GM12864 (cell line): Measurements from ENCODE around the gene AGFG2.
A peak's percentile ranks its signal among the peaks of the same experiment; 100 is the strongest.
"Not testable (repeated sequence)": the region's sequence is repeated elsewhere in the genome, so short reads cannot be mapped to it uniquely, and the experiment has no call there.

Experiments used
- DNase-seq: peaks from one replicate; pipeline ENCODE4 v3.0.0-alpha.2; 2011; ENCODE audit warnings: low read depth
- H3K4me3 ChIP-seq: 2 replicates; pipeline ENCODE4 v1.5.1; 2011; ENCODE audit warnings: mild to moderate bottlenecking, low read depth, low read length, control low read depth
- TF ChIP-seq, protein P1 (sequence below): IDR thresholded peaks from 2 replicates; pipeline ENCODE4 v1.5.1; 2011; ENCODE audit warnings: low read depth, mild to moderate bottlenecking, moderate library complexity, low read length, control low read depth, inconsistent platforms; ENCODE audit errors: missing control alignments

The AGFG2 gene

DNA sequence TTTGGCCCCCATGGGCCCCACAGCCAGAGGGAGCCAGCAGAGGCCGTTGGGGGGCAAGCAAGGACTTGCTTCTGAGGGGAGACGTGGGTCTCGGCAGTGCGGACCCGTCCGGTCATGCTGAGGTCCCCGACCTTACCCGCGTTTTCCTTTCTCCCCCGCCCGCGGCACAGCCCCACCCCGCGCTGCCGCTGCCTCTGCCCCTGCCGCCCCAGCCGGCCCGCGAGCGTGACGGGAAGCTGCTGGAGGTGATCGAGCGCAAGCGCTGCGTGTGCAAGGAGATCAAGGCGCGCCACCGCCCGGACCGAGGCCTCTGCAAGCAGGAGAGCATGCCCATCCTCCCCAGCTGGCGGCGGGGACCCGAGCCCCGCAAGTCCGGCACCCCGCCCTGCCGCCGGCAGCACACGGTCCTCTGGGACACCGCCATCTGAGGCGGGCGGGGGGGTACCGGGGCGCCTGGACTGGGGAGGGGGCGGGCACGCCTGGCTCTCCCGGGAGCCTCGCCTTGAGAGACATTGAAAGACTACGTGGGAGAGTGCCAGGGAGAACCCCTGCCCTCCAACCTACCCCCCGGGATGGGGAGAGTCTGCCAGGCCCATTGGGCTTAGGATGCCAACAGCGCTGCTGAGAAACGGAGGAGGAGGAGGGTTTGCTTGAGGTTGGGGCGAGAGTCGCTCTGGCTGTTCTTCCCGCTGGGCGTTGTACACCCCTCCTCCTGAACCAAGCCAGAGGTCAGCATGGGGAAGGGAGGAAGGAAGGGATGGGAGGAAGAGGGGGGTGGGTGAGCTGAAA lies 45.3 kb upstream of the AGFG2 start:
- TF ChIP-seq, protein P1, sequence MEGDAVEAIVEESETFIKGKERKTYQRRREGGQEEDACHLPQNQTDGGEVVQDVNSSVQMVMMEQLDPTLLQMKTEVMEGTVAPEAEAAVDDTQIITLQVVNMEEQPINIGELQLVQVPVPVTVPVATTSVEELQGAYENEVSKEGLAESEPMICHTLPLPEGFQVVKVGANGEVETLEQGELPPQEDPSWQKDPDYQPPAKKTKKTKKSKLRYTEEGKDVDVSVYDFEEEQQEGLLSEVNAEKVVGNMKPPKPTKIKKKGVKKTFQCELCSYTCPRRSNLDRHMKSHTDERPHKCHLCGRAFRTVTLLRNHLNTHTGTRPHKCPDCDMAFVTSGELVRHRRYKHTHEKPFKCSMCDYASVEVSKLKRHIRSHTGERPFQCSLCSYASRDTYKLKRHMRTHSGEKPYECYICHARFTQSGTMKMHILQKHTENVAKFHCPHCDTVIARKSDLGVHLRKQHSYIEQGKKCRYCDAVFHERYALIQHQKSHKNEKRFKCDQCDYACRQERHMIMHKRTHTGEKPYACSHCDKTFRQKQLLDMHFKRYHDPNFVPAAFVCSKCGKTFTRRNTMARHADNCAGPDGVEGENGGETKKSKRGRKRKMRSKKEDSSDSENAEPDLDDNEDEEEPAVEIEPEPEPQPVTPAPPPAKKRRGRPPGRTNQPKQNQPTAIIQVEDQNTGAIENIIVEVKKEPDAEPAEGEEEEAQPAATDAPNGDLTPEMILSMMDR = peak; percentile 30
- no peak for DNase-seq
- H3K4me3 ChIP-seq = peak overlapping the region; percentile 43

DNA sequence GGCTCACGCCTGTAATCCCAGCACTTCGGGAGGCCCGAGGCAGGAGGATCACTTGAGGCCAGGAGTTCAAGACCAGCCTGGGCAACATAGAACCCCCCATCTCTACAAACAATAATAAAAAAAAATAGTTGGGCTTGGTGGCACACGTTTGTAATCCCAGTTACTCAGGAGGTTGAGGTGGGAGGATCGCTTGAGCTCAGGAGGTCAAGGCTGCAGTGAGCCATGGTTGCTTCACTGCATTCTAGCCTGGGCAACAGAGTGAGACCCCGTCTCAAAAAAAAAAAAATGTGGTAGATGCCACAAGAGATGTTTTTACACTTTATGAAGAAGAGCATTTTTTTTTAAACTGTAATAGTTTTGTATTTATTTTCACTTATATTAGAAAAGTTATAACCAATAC lies 42.5 kb upstream of the AGFG2 start:
- TF ChIP-seq, protein P1 = no peak
- no peak overlapping the region for H3K4me3 ChIP-seq
- DNase-seq = no peak

DNA sequence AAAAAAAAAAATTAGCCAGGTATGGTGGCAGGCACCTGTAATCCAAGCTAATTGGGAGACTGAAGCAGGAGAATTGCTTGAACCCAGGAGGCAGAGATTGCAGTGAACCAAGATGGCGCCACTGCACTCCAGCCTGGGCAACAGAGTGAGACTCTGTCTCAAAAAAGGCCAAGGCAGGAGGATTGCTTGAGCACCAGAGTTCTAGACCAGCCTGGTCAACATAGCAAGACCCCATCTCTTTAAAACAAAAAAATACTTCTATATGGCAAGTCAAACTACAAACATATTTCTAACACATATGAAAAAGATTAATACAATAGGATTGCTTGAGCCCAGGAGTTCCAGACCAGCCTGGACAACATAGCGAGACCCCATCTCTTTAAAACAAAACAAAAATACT lies 38.3 kb upstream of the AGFG2 start:
- H3K4me3 ChIP-seq, DNase-seq: not testable (repeated sequence)

DNA sequence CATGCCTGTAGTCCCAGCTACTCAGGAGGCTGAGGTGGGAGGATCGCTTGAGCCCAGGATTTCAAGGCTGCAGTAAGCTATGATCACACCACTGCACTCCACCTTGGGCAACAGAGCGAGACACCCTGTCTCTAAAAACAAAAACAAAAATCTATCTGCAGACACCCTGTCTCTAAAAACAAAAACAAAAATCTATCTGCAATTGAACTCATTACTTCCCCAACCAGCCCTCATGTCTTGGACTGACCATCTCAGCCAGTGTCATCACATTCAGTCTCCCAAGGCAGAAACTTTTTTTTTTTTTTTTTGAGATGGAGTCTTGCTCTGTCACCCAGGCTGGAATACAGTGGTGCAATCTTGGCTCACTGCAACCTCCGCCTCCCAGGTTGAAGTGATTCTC lies 35.0 kb upstream of the AGFG2 start:
- not testable (repeated sequence) for DNase-seq, H3K4me3 ChIP-seq

DNA sequence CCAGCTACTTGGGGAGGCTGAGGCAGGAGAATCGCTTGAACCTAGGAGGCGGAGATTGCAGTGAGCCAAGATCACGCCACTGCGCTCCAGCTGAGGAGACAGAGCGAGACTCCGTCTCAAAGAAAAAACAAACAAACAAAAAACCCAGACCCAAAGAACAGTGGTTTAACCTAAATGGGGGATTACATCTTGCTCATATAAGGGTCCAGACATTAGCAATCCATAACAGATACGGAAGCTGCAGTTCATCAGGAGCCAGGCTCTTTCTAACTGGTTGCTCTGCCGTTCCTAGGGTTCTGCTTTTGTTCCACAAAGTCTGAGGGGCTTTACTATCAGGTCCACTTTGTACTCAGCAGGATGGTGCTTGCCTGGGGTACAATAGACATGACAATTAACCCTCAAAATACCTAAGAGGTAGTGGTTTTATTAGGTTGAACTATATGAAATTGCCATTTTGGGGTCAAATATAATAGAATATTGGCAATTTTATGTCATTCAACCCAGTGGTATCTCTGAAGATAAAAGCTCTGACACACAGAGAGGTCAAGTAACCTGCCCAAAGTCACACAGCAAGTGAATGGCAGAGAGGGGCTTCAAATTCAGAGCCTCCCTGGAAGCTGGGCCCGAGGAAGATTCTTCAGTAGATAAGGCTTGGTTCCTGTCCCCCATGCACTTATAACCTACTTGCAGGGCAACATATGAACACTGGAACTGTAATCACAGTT lies 34.0 kb upstream of the AGFG2 start:
- no peak for DNase-seq
- TF ChIP-seq, protein P1 = no peak
- no peak overlapping the region for H3K4me3 ChIP-seq

DNA sequence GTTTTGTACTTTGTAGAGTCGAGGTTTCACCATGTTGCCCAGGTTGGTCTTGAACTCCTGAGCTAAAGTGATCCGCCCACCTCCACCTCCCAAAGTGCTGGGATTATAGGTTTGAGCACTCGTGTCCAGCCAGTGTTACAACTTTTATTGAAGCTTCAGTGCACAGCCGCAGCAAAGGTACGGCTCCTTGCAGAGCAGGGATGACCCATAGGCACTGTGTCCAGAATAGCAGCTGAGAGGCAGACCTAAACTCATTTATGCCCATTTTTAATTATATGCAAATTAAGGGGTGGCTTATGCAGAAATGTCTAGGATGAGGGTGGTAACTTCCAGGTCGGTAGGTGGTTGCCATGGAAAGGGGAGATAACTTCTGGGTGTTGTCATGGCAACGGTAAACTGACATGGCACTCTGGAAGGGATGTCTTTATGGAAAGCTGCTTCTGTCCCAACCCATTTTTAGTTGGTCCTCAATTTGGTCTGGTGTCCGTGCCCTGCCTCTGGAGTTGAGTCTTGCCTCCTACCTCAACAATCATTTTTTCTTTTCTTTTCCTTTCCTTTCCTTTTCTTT lies 32.6 kb upstream of the AGFG2 start:
- no peak overlapping the region for H3K4me3 ChIP-seq
- DNase-seq = no peak
- TF ChIP-seq, protein P1 = no peak

DNA sequence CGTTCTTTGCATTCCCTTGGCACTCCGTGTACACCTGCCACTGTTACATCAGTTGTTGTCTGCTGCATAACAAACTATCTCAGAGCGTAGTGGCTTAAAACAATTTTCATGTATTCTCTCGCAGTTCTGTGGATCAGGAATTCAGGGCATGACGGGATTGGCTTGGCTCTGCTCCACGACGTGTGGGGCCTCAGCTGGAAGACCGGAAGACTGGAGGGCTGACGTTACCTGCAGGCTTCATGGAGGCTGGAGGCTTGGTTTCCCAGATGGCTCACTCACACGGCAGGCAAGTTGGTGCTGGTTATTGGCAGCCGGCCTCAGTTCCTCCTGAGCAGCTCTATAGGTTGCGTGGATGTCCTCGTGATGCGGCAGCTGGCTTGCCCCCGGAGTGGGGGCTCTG lies 29.8 kb upstream of the AGFG2 start:
- TF ChIP-seq, protein P1 = no peak
- no peak overlapping the region for H3K4me3 ChIP-seq
- DNase-seq = no peak
